ENCODE measurements around the gene SH3TC1.

DNA sequence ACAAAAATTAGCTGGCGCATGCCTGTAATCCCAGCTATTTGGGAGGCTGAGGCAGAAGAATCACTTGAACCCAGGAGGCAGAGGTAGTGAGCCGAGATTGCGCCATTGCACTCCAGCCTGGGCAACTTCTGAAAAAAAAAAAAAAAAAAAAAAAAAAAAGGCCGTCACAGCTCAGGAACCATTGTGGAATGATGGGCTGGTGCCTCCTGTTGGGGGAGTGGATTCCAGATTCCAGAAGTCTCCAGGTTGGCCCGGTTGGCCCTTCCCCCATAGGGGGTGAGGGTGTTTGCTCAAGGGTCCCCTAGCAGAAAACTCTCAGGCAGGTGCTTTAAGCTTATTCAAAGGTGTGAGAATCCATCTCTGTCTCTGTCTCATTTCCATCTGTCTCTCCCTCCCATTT lies 11.5 kb downstream of the SH3TC1 start:
- TF ChIP-seq, protein P1, sequence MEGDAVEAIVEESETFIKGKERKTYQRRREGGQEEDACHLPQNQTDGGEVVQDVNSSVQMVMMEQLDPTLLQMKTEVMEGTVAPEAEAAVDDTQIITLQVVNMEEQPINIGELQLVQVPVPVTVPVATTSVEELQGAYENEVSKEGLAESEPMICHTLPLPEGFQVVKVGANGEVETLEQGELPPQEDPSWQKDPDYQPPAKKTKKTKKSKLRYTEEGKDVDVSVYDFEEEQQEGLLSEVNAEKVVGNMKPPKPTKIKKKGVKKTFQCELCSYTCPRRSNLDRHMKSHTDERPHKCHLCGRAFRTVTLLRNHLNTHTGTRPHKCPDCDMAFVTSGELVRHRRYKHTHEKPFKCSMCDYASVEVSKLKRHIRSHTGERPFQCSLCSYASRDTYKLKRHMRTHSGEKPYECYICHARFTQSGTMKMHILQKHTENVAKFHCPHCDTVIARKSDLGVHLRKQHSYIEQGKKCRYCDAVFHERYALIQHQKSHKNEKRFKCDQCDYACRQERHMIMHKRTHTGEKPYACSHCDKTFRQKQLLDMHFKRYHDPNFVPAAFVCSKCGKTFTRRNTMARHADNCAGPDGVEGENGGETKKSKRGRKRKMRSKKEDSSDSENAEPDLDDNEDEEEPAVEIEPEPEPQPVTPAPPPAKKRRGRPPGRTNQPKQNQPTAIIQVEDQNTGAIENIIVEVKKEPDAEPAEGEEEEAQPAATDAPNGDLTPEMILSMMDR (conservative IDR thresholded peaks at IDR 0.05; ENCODE audit: low read length), result no peak
- TF ChIP-seq EZH2phosphoT487 (IDR thresholded peaks at IDR 0.05; ENCODE audit: borderline replicate concordance), result no peak
